ENCODE measurements around the gene DNM1L.

Gene DNM1L

DNA sequence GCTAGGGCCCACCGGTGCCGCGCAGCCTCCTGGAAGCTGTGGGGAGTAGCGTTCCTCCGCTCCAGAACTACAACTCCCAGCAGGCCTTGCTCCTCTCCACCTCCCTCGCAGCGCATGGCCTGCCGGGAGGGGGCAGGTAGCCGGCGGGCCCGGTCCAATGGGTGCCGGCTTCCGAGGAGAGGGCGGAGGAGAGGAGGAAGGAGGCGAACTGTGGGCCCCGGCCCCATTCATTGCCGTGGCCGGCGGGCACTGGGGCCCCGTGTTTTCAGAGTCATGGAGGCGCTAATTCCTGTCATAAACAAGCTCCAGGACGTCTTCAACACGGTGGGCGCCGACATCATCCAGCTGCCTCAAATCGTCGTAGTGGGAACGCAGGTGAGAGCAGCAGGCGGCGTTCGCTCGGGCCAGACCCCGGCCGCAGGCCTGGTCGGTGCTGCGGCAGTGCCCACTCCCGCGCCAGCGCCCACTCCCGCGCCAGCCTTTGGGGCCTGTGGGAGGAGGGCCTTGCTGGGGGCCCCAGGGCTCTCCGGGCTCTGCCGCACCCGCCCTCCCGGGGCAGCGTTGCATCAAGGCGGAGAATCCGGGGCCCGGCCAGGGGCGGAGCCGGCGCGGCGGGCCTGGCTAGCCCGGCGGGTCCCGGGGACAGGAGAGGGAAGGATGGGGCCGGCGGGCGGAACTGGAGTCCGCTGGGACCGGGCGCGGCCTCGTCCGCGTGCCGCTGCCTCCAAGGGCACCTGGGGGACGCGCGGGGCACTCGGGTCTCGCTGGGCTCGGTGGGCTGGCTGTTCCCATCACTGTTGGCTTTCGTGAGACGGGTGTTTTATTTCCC, at the start of gene DNM1L:
Gene DNM1L, plus strand, starts transcription at position 211 of the 829 bp plus-strand sequence. Its CDS starts 63 bp downstream, at position 274.
- DNase-seq (ENCODE audit: low spot score): peak; percentile 97

- DNase-seq (ENCODE audit: low spot score): no peak
Observed at GRCh38 chr12:32641287-32641901, 37.7 kb upstream of the DNM1L start.

DNA sequence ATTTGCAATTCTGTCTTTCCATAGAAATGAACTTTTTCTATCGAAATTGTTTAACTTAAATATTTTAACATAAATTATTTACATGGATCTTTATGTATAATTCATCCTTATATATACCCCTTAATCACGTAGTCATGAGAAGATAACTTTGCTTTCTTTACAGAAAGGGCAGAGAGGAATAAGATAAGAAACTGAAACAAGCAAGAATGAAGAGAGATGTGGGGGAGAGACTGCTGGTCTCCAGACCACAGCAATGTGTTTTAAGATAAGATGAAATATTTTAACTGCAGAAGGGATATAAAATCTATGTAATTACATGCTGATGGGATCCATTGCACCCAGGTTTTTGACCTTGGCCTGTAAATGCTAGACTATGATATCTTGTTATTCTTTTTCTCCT, 34.7 kb upstream of the DNM1L start:
- DNase-seq (ENCODE audit: low spot score): no peak

DNA sequence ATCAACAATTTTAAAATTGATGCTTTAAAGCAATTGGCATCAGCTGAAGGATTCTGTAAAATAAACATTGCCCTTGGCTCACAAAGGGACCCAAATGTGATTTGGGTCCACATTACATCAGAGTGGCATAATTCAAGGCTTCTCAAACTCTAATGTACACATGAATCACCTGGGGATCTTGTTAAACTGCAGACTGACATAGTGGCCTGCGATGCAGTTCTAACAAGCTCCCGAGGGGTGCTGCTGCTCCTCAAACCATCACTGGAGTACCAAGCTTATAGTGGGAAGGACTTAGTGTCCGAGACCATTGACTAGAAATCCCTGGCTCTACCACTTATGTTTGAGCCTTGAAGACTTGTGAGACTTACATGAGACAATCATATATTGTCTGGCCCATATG, 31.8 kb upstream of the DNM1L start:
- no peak for DNase-seq (ENCODE audit: low spot score)

DNA sequence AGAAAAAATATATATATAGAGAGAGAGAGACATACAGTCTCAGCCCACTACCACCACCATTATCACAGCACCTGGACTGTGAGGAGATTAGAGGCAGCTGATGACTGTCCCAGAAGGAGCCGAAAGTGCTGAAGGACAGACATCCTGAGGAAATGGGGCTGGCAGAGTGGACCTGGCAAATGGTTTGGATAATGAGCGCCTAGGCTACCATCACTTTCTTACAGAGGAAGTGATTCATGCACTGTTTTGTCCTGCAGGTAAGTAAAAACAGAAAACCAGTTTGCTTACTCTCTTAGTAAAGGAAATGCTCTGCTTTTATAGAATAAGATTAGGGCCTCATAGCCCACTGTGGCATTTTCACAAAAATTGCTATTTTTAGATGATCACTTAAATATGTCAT, 28.6 kb upstream of the DNM1L start:
- DNase-seq (ENCODE audit: low spot score): no peak

GRCh38 chr12:32651151-32651955, 27.7 kb upstream of the DNM1L start:
- DNase-seq (ENCODE audit: low spot score): no peak

- no peak for DNase-seq (ENCODE audit: low spot score)
Observed at GRCh38 chr12:32651956-32652210, 27.2 kb upstream of the DNM1L start.

DNA sequence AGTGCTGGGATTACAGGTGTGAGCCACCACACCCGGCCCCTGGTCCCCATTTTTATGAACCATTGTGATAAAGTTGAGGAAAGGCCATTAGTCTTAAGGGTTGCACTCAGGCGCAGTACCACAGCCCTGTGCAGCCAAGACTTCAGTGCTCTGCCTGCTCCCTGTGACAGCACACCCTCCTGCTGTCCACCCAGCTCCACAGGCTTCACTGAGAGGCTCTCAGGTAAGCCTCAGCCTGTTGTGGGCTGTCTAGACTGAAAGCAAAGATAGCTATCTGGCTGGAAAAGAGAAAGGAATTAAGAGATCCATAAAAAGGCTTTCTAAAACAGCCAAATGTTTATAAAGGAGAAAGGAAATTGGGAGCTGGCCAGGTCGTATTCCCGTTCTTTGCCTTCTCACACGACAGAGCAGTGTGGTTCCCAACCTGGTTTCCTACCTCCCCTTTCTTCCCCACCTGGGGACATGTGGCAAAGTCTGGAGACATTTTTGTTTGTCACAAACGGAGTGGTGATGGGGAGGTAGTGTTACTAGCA, 19.1 kb upstream of the DNM1L start:
- DNase-seq (ENCODE audit: low spot score): no peak

- no peak for DNase-seq (ENCODE audit: low spot score)
Observed at GRCh38 chr12:32661706-32662105, 17.4 kb upstream of the DNM1L start.

DNA sequence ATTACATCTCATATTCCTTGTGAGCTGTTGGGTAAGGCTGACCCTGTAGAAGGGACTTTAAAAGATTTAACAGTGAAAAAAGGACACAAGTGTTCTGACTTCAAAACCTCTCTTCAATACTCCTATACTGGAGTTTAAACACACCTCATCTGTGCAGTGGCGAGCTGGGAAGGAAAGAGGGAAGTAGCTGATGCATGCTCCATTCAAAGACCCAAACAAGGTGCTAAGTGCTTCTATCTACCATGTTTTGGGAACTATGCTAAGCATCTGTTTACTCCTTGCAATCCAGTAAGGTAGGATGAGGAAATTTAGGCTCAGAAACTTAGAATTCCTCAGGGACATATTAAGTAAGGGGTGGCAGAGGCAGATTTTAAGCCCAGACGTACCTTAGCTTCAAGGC, 16.4 kb upstream of the DNM1L start:
- DNase-seq (ENCODE audit: low spot score): no peak

DNA sequence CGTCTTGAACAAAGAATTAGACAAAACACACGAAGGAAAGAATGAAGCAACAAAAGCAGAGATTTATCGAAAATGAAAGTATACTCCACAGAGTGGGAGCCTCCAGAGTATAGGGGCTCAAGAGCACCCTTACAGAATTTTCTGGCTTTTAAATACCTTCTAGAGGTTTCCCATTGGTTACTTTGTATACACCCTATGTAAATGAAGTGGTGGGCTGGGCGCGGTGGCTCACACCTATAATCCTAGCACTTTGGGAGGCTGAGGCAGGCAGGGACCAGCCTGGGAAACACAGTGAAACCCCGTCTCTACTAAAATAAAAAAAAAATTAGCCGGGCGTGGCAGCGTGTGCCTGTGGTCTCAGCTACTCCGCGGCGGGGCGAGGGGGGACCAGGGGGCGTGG, 13.1 kb upstream of the DNM1L start:
- no peak for DNase-seq (ENCODE audit: low spot score)

DNA sequence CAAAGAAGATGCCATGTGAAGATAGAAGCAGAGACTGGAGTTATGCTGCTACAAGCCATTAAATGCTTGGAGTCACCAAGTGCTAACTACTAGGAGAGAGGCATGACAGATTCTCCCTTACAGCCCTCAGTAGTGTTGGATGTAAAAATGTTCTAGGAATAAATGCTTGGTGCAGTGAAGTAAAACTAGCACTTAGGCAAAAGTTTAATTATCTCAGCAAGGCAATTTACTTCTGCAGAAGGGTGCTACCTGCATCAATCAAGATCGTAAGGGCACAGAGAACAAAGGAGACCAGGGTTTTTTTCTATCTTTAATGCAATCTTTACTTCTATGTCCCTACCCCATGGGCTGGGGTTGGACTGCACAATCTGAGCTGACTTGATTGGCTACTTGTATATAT, 9.5 kb upstream of the DNM1L start:
- no peak for DNase-seq (ENCODE audit: low spot score)

DNA sequence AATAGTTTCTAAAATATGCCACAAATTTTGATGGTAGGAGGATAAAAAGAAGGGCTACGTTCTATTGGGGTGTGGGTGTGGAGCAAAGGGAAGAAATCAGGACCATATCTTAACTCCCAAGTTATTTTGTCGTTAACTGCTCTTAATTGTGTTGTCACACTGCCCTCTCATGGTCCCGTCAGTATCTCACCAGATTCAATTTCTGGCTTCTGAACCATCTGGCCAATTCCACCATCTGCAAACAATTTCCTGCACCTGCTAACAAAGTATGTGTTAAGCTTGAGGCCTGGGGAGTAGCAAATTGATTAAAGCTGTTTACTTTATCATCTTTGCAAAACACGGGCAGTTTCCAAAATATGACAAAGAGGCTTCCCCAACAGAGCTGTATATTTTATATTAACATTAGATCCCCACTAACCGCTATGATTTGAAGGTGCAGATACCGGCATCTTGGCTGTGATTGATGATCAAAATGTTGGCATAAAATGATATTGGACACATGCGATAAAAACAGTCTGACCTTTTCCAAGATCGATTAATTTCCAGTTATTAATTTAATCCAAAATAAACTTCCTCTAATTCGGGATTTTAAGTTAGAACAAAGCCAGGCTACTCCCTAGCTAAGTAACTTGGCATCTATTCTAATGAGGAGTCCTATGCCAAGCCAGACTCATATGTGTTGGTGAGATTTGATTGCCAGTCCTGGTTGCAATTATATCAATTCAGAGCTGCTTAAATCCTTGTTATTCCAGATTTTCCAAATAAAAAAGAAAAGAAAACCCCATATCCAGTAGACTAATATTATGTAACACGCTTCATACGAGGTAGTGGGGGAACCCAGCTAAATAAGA, 6.9 kb upstream of the DNM1L start:
- peak; percentile 85 for DNase-seq (ENCODE audit: low spot score)

GRCh38 chr12:32679920-32680237, 778 bp downstream of the DNM1L start:
- DNase-seq (ENCODE audit: low spot score): no peak

DNA sequence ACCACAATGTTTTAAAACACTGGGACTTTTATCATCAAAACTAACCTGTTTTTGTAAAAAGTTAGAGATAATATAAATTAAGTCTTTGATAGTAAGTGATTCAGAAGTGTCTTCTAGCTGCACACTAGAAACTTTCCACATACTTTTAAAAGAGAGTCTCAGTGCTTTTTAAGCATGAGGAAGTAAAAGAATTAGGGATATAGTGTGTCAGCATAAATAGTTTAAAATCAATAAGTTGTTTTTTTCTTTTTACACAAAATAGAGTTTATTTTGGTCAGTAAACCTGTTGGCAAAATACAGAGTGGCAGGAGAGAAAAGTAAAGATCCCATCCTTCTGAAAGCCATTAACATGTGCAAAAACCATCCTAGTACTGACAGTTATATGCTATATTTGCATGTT, 1.7 kb downstream of the DNM1L start:
- DNase-seq (ENCODE audit: low spot score): no peak

GRCh38 chr12:32681272-32681671, 2.2 kb downstream of the DNM1L start:
- no peak for DNase-seq (ENCODE audit: low spot score)

- no peak for DNase-seq (ENCODE audit: low spot score)
Observed at GRCh38 chr12:32686340-32686739, 7.2 kb downstream of the DNM1L start.

DNA sequence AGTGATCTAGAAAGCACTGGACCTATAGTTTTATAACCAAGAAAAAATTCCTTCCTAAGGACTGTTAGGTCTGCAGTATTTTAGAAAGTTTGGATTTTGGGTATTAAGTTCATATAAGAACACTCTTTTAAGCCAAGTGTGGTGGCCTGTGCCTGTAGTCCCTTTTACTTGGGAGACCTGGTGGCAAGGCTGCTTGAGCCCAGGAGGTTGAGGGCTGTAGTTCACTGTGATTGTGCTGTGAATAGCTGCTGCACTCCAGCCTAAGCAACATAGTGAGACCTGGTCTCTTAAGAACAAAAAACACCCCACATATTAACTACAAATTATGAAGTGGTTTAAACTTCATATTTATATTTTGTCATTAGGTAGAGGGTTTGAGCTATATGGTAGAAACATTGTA, 9.7 kb downstream of the DNM1L start:
- DNase-seq (ENCODE audit: low spot score): no peak

- DNase-seq (ENCODE audit: low spot score): no peak
Observed at GRCh38 chr12:32690927-32691326, 11.8 kb downstream of the DNM1L start.

DNA sequence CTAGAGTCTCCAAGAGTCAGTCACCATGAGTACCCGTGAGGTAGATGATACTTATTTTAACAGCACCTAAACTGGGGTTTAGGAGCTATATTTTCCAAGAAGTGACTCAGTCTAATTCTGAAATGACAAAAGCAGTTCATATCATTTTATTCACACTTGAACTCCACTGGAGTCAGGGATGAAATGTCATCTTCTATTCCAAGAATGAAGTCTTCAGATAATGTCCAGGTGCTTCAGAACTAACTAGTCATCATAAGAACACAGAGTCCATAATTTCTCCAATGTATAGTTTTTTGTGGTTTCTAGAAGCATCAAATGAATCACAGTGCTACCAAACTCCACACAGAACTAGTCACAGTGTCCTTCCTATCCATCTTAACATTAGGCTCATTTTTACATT, 13.3 kb downstream of the DNM1L start:
- no peak for DNase-seq (ENCODE audit: low spot score)

- no peak for DNase-seq (ENCODE audit: low spot score)
Observed at GRCh38 chr12:32693036-32693435, 13.9 kb downstream of the DNM1L start.

GRCh38 chr12:32695787-32696186, 16.7 kb downstream of the DNM1L start:
- DNase-seq (ENCODE audit: low spot score): no peak

Measured in GM03348 (cell line).